Heart left ventricle (tissue), 16 donors: Measurements from ENCODE around the gene RNF31. TPM values are rescaled to one million over a fixed set of nuclear protein-coding genes. Genes with fewer than 3 reads are reported as not detected.

Experiments
- ATAC-seq, 4 donors: fragments of 200-7000 bp; cut with Tn5 transposase; one replicate each; pipeline ENCODE4 v1.9.1; 2020 to 2022; ENCODE audit warnings: moderate library complexity in 4 of 4, mild to moderate bottlenecking in 3 of 4, moderate number of reproducible peaks in 1 of 4
- DNase-seq, 5 donors: peaks; one replicate each; pipeline ENCODE4 v3.0.0-alpha.2; 2020
- H3K27ac ChIP-seq, 12 donors: fragments of 200-600 bp; sonication (generic) in 4 of 12; one replicate each; pipeline versions ENCODE4 v1.5.0 to v1.8.0; 2016 to 2022; ENCODE audit warnings: mild to moderate bottlenecking in 2 of 12
- H3K27me3 ChIP-seq, 9 donors: fragments of 200-600 bp; sonication (generic) in 2 of 9; one replicate each; pipeline versions ENCODE4 v1.5.1 to v1.8.0; 2016 to 2022; ENCODE audit warnings: mild to moderate bottlenecking in 3 of 9
- H3K36me3 ChIP-seq, 9 donors: fragments of 200-600 bp; sonication (generic) in 2 of 9; one replicate each; pipeline versions ENCODE4 v1.5.0 to v1.8.0; 2018 to 2022; ENCODE audit warnings: mild to moderate bottlenecking in 2 of 9
- H3K4me1 ChIP-seq, 12 donors: fragments of 200-600 bp; sonication (generic) in 4 of 12; one replicate each; pipeline versions ENCODE4 v1.5.0 to v1.8.0; 2016 to 2022; ENCODE audit warnings: mild to moderate bottlenecking in 3 of 12
- H3K4me3 ChIP-seq, 12 donors: fragments of 200-600 bp; sonication (generic) in 4 of 12; one replicate each; pipeline versions ENCODE4 v1.5.0 to v1.8.0; 2017 to 2022; ENCODE audit warnings: mild to moderate bottlenecking in 9 of 12, moderate library complexity in 4 of 12
- H3K9me3 ChIP-seq, 12 donors: fragments of 200-600 bp; sonication (generic) in 4 of 12; one replicate each; pipeline versions ENCODE4 v1.5.0 to v1.8.0; 2016 to 2022; ENCODE audit warnings: mild to moderate bottlenecking in 1 of 12
- CTCF ChIP-seq, 12 donors: fragments of 200-600 bp; sonication (generic) in 4 of 12; IDR thresholded peaks; one replicate each; pipeline versions ENCODE4 v1.5.0 to v1.8.0; 2018 to 2022; ENCODE audit warnings: antibody characterized with exemption in 12 of 12, mild to moderate bottlenecking in 5 of 12
- POLR2A ChIP-seq, 2 donors: fragments of 450-650 bp; IDR thresholded peaks; one replicate each; pipeline ENCODE4 v1.6.1; 2017; ENCODE audit warnings: antibody characterized with exemption in 2 of 2, mild to moderate bottlenecking in 2 of 2, moderate library complexity in 2 of 2
- WGBS, 4 donors: extraction: QIAGEN DNeasy Blood & Tissue Kit in 2 of 4; methylation state at CpG; one replicate each; pipeline versions ENCODE4 v1.1.5 to v1.1.7; 2013 to 2018; 5-methylcytosine and 5-hydroxymethylcytosine counted together
- intact Hi-C, 10 donors: fragments of 100-400 bp; cut with DNase I; formaldehyde crosslinking; loops; one replicate each; pipeline versions ENCODE4 v1.11.1 to v1.14.2; 2022
- microRNA-seq, 4 donors: library from miRNA; unstranded; fragments of <30 nt; microRNA quantifications; one replicate each; pipeline versions ENCODE4 to v1.2.0, GENCODE V29; 2017 to 2020
- polyA plus RNA-seq, 2 donors: library from polyadenylated mRNA; stranded (reverse); fragments of 200-250 nt; gene quantifications; one replicate each; pipeline ENCODE4 v1.2.3, GENCODE V29; 2013
- total RNA-seq, 9 donors: library from RNA; depleted of rRNA in 2 of 9; stranded (reverse); fragments of >200 nt in 2 of 9; fragmentation: NEBNext Ultra II Directional in 3 of 9; extraction: Animal tissue kit (Norgen Biotek cat#: 25700) in 3 of 9; gene quantifications; one replicate each; pipeline versions ENCODE4 v1.1.0 to v1.2.4, GENCODE V29; 2016 to 2023
- donor health status: ischemic (EF 13 %, LVEDD 7.1; RV severe dilation, severe dysfunction).
- donor health status: healthy with polysubstance abuse.
- donor health status: DM: no; HTN: yes; CAD: no.
- donor health status: DM: no; HTN: no; CAD: no.
- donor health status: ischemic (EF 25% LVEDD 6.9; RV normal size, moderate dysfunction).
- donor health status: ischemic (EF 25% LVEDD 5.7; RV mildly dilated, moderate dysfunction).
- donor health status: healthy.
- donor health status: DM: yes; HTN: yes; CAD: no.
- donor health status: ischemic (EF 35%, LVEDD 5.7; RV mildly dilated, moderate dysfunction).
- donor health status: nonischemic (EF 11% LVEDD 7.7; RV severe dilation, severe dysfunction).
- donor health status: DM: yes; HTN: yes; CAD: no.
- donor health status: PGD.
- donor health status: ischemic (EF 29% LVEDD 5.4; RV normal size, mild dysfunction).
- donor health status: nonischemic (EF 23%, LVEDD 6.1; RV moderate dilation, normal function).

The RNF31 gene
- total and polyA plus RNA-seq, 11 donors = 31.6 to 54.2 (median 36.6) TPM

GRCh38 chr14:24207625-24208024 is 60.3 kb downstream of the RNF31 start:
- DNase-seq (no peak), ATAC-seq (no peak)
- Histone ChIP-seq H3K27me3 (no peaks in the 10 kb centered on the region), H3K36me3 (peaks cover 0 to 80% (median 62%) of the 10 kb centered on the region in 9 donors), H3K27ac (no peak overlapping the region), H3K9me3 (no peaks in the 10 kb centered on the region), H3K4me3 (no peak overlapping the region), H3K4me1 (peaks cover 0 to 13% (median 2%) of the 10 kb centered on the region in 12 donors)
- WGBS, 4 donors = 96 to 100% (median 99%) methylated on average over 2 of the region's 2 CpGs
- TF ChIP-seq POLR2A (IDR thresholded peaks at IDR 0.05) (no peak), CTCF (IDR thresholded peaks at IDR 0.05) (no peak)
- intact Hi-C loops = no loop called here

Small RNA genes within 50 kb of the gene (microRNA-seq; reads per million reads assigned to microRNA genes)
- gene MIR7703 = 0 reads per million in 4 donors

Other genes starting within 250 kb of the RNF31 start
Only the 30 nearest of the 31 such genes appear.
- gene DHRS4, start 193.7 kb upstream of the RNF31 start, total RNA-seq = 10 to 100 TPM; 20.3 to 48.5 (median 30.3) TPM
- gene DHRS4, start 193.7 kb upstream of the RNF31 start, polyA plus RNA-seq = 10 to 100 TPM; 36.2 to 76.3 TPM
- gene DHRS4L2, start 158.6 kb upstream of the RNF31 start, total RNA-seq = 10 to 100 TPM; 17.9 to 37.1 (median 27.5) TPM
- gene DHRS4L2, start 158.6 kb upstream of the RNF31 start, polyA plus RNA-seq = 10 to 100 TPM; 22.2 to 65.9 TPM
- gene CARMIL3, start 95.5 kb upstream of the RNF31 start, total RNA-seq = under 1 TPM in 6 of 9 donors, not detected in 3; 0.05 to 0.38 (median 0.17) TPM
- under 1 TPM; 0.08 to 0.15 TPM for gene CARMIL3, start 95.5 kb upstream of the RNF31 start, polyA plus RNA-seq
- gene CPNE6, start 75.9 kb upstream of the RNF31 start, total RNA-seq = under 1 TPM in 3 of 9 donors, not detected in 6; 0.23 to 0.52 (median 0.25) TPM
- not detected for gene CPNE6, start 75.9 kb upstream of the RNF31 start, polyA plus RNA-seq
- 10 to 100 TPM in 2 of 9 donors, 1 to 10 TPM in 7; 2.1 to 14.6 (median 3.9) TPM for gene PCK2, start 53.2 kb upstream of the RNF31 start, total RNA-seq
- 1 to 10 TPM; 1.5 to 5.4 TPM for gene PCK2, start 53.2 kb upstream of the RNF31 start, polyA plus RNA-seq
- 100 to 1,000 TPM in 2 of 9 donors, 10 to 100 TPM in 7; 55.1 to 117 (median 75.0) TPM for gene DCAF11, start 32.7 kb upstream of the RNF31 start, total RNA-seq
- 100 to 1,000 TPM in 1 of 2 donors, 10 to 100 TPM in 1; 25.3 to 111 TPM for gene DCAF11, start 32.7 kb upstream of the RNF31 start, polyA plus RNA-seq
- 1 to 10 TPM; 1.3 to 2.9 (median 2.1) TPM for gene NRL, start 32.5 kb upstream of the RNF31 start, total RNA-seq
- gene NRL, start 32.5 kb upstream of the RNF31 start, polyA plus RNA-seq = 1 to 10 TPM; 2.1 to 3.0 TPM
- 100 to 1,000 TPM in 5 of 9 donors, 10 to 100 TPM in 4; 58.5 to 247 (median 107) TPM for gene FITM1, start 16.8 kb upstream of the RNF31 start, total RNA-seq
- 100 to 1,000 TPM in 1 of 2 donors, 10 to 100 TPM in 1; 43.3 to 276 TPM for gene FITM1, start 16.8 kb upstream of the RNF31 start, polyA plus RNA-seq
- 100 to 1,000 TPM in 6 of 9 donors, 10 to 100 TPM in 3; 87.3 to 331 (median 110) TPM for gene PSME1, start 11.3 kb upstream of the RNF31 start, total RNA-seq
- 100 to 1,000 TPM; 125 to 164 TPM for gene PSME1, start 11.3 kb upstream of the RNF31 start, polyA plus RNA-seq
- gene EMC9, start 5.9 kb upstream of the RNF31 start, total RNA-seq = 10 to 100 TPM in 8 of 9 donors, 1 to 10 TPM in 1; 9.6 to 18.7 (median 13.8) TPM
- gene EMC9, start 5.9 kb upstream of the RNF31 start, polyA plus RNA-seq = 10 to 100 TPM; 20.1 to 30.6 TPM
- gene PSME2, start 888 bp upstream of the RNF31 start, total RNA-seq = 100 to 1,000 TPM in 3 of 9 donors, 10 to 100 TPM in 6; 51.4 to 360 (median 80.8) TPM
- gene PSME2, start 888 bp upstream of the RNF31 start, polyA plus RNA-seq = 100 to 1,000 TPM in 1 of 2 donors, 10 to 100 TPM in 1; 90.4 to 222 TPM
- 100 to 1,000 TPM in 1 of 9 donors, 10 to 100 TPM in 8; 23.4 to 169 (median 29.8) TPM for gene IRF9, start 13.8 kb downstream of the RNF31 start, total RNA-seq
- 10 to 100 TPM; 26.6 to 30.4 TPM for gene IRF9, start 13.8 kb downstream of the RNF31 start, polyA plus RNA-seq
- gene REC8, start 24.6 kb downstream of the RNF31 start, total RNA-seq = 10 to 100 TPM in 2 of 9 donors, 1 to 10 TPM in 6, under 1 TPM in 1; 0.32 to 25.3 (median 4.4) TPM
- gene REC8, start 24.6 kb downstream of the RNF31 start, polyA plus RNA-seq = 1 to 10 TPM; 2.2 to 4.8 TPM
- gene IPO4, start 41.3 kb downstream of the RNF31 start, total RNA-seq = 10 to 100 TPM in 8 of 9 donors, 1 to 10 TPM in 1; 9.1 to 25.6 (median 17.2) TPM
- gene IPO4, start 41.3 kb downstream of the RNF31 start, polyA plus RNA-seq = 10 to 100 TPM in 1 of 2 donors, 1 to 10 TPM in 1; 1.8 to 40.0 TPM
- 10 to 100 TPM; 15.4 to 32.3 (median 26.3) TPM for gene TM9SF1, start 47.9 kb downstream of the RNF31 start, total RNA-seq
- 10 to 100 TPM in 1 of 2 donors, 1 to 10 TPM in 1; 6.1 to 52.8 TPM for gene TM9SF1, start 47.9 kb downstream of the RNF31 start, polyA plus RNA-seq
- under 1 TPM in 1 of 9 donors, not detected in 8; 0.19 TPM for gene TSSK4, start 58.2 kb downstream of the RNF31 start, total RNA-seq
- gene TSSK4, start 58.2 kb downstream of the RNF31 start, polyA plus RNA-seq = under 1 TPM in 1 of 2 donors, not detected in 1; 0.23 TPM
- 10 to 100 TPM; 20.2 to 42.3 (median 34.5) TPM for gene CHMP4A, start 66.0 kb downstream of the RNF31 start, total RNA-seq
- 10 to 100 TPM; 32.1 to 72.8 TPM for gene CHMP4A, start 66.0 kb downstream of the RNF31 start, polyA plus RNA-seq
- 10 to 100 TPM; 12.8 to 22.6 (median 15.5) TPM for gene MDP1, start 68.6 kb downstream of the RNF31 start, total RNA-seq
- 10 to 100 TPM; 20.8 to 26.5 TPM for gene MDP1, start 68.6 kb downstream of the RNF31 start, polyA plus RNA-seq
- 100 to 1,000 TPM; 174 to 217 (median 197) TPM for gene NEDD8, start 84.9 kb downstream of the RNF31 start, total RNA-seq
- 100 to 1,000 TPM; 276 to 287 TPM for gene NEDD8, start 84.9 kb downstream of the RNF31 start, polyA plus RNA-seq
- gene GMPR2, start 85.4 kb downstream of the RNF31 start, total RNA-seq = 10 to 100 TPM; 23.9 to 55.9 (median 32.8) TPM
- gene GMPR2, start 85.4 kb downstream of the RNF31 start, polyA plus RNA-seq = 10 to 100 TPM; 26.6 to 28.1 TPM
- 10 to 100 TPM; 34.5 to 58.1 (median 42.6) TPM for gene TINF2, start 95.1 kb downstream of the RNF31 start, total RNA-seq
- 10 to 100 TPM; 16.1 to 55.4 TPM for gene TINF2, start 95.1 kb downstream of the RNF31 start, polyA plus RNA-seq
- gene TGM1, start 115.7 kb downstream of the RNF31 start, total RNA-seq = 10 to 100 TPM in 1 of 9 donors, 1 to 10 TPM in 3, under 1 TPM in 2, not detected in 3; 0.52 to 38.9 (median 1.0) TPM
- gene TGM1, start 115.7 kb downstream of the RNF31 start, polyA plus RNA-seq = under 1 TPM; 0.61 to 0.69 TPM
- 10 to 100 TPM; 18.8 to 33.1 (median 26.7) TPM for gene RABGGTA, start 124.1 kb downstream of the RNF31 start, total RNA-seq
- gene RABGGTA, start 124.1 kb downstream of the RNF31 start, polyA plus RNA-seq = 10 to 100 TPM; 26.3 to 29.2 TPM
- 10 to 100 TPM in 6 of 9 donors, 1 to 10 TPM in 3; 6.3 to 18.1 (median 11.3) TPM for gene DHRS1, start 152.3 kb downstream of the RNF31 start, total RNA-seq
- gene DHRS1, start 152.3 kb downstream of the RNF31 start, polyA plus RNA-seq = 10 to 100 TPM in 1 of 2 donors, 1 to 10 TPM in 1; 5.5 to 10.7 TPM
- 10 to 100 TPM; 22.1 to 34.0 (median 27.8) TPM for gene NOP9, start 152.4 kb downstream of the RNF31 start, total RNA-seq
- gene NOP9, start 152.4 kb downstream of the RNF31 start, polyA plus RNA-seq = 10 to 100 TPM; 13.5 to 29.8 TPM
- 10 to 100 TPM in 1 of 9 donors, 1 to 10 TPM in 8; 1.7 to 10.1 (median 3.0) TPM for gene CIDEB, start 160.5 kb downstream of the RNF31 start, total RNA-seq
- gene CIDEB, start 160.5 kb downstream of the RNF31 start, polyA plus RNA-seq = 1 to 10 TPM; 2.6 to 3.2 TPM
- 1 to 10 TPM in 7 of 9 donors, under 1 TPM in 2; 0.81 to 3.8 (median 1.6) TPM for gene LTB4R2, start 162.6 kb downstream of the RNF31 start, total RNA-seq
- gene LTB4R2, start 162.6 kb downstream of the RNF31 start, polyA plus RNA-seq = under 1 TPM; 0.53 to 0.64 TPM
- 1 to 10 TPM in 8 of 9 donors, under 1 TPM in 1; 0.92 to 8.8 (median 1.7) TPM for gene LTB4R, start 164.0 kb downstream of the RNF31 start, total RNA-seq
- 1 to 10 TPM; 1.2 to 2.2 TPM for gene LTB4R, start 164.0 kb downstream of the RNF31 start, polyA plus RNA-seq
- gene ADCY4, start 187.6 kb downstream of the RNF31 start, total RNA-seq = 10 to 100 TPM; 20.7 to 47.5 (median 27.5) TPM
- 10 to 100 TPM; 21.9 to 40.4 TPM for gene ADCY4, start 187.6 kb downstream of the RNF31 start, polyA plus RNA-seq
- 10 to 100 TPM in 1 of 9 donors, 1 to 10 TPM in 6, under 1 TPM in 2; 0.75 to 10.5 (median 3.0) TPM for gene RIPK3, start 192.5 kb downstream of the RNF31 start, total RNA-seq
- gene RIPK3, start 192.5 kb downstream of the RNF31 start, polyA plus RNA-seq = 1 to 10 TPM; 4.0 to 4.4 TPM